ENCODE data around the gene RPS6KA5. TPM values are rescaled to one million over a fixed set of nuclear protein-coding genes. Genes with fewer than 3 reads are reported as not detected.

The RPS6KA5 gene
- total RNA-seq, 1 experiment from 2014 or later = 3.8 TPM

DNA sequence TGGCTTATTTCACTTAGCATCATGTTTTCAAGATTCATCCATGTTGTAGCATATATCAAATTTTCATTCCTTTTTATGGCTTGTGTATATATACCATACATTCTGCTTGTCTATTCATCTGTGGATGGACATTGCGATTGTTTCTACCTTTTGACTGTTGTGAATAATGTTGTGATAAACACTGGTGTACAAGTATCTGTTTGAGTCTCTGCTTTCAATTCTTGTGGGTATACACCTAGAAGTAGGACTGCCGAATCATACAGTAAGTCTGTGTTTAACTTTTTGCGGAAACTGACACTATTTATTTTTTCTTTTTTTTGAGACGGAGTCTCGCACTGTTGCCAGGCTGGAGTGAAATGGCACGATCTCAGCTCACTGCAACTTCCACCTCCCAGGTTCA, 19.6 kb upstream of the RPS6KA5 start:
- Histone ChIP-seq H4K5ac (ENCODE audit: insufficient read length, low read depth, low read length) (no peak overlapping the region), H3K4me2 (ENCODE audit: insufficient read depth, insufficient read length, low read length) (no peak overlapping the region), H3T11ph (ENCODE audit: low read length) (no peak overlapping the region), H3K79me2 (ENCODE audit: insufficient read depth, low read length) (no peaks in the 10 kb centered on the region), H4K91ac (ENCODE audit: insufficient read length, low read depth, low read length) (no peak overlapping the region), H2BK20ac (ENCODE audit: low read depth, low read length, poor library complexity, severe bottlenecking) (no peak overlapping the region), H3K27ac (ENCODE audit: insufficient read length, low read depth, low read length) (no peak overlapping the region), H3K9ac (ENCODE audit: extremely low read depth, insufficient read length, low read length) (no peak overlapping the region), H4K8ac (replicated peaks; ENCODE audit: insufficient read length, low read depth, low read length) (no peak overlapping the region), H3K18ac (ENCODE audit: insufficient read length, low read depth, low read length) (no peak overlapping the region), H3K23me2 (ENCODE audit: insufficient read length, low read depth, low read length, poor library complexity, severe bottlenecking) (no peaks in the 10 kb centered on the region), H4K20me1 (ENCODE audit: control insufficient read depth, insufficient read depth, insufficient read length) (no peaks in the 10 kb centered on the region), H3K56ac (ENCODE audit: insufficient read length, low read depth, low read length) (no peak overlapping the region), H3K27me3 (ENCODE audit: insufficient read depth, low read length) (no peaks in the 10 kb centered on the region), H2AFZ (ENCODE audit: low read length) (no peak overlapping the region), H2BK5ac (ENCODE audit: insufficient read length, low read length) (no peak overlapping the region), H3K4ac (ENCODE audit: low read depth, low read length) (no peak overlapping the region), H3K14ac (ENCODE audit: insufficient read depth, low read length) (no peak overlapping the region), H3K79me1 (ENCODE audit: insufficient read depth, low read depth, low read length, poor library complexity, severe bottlenecking) (no peaks in the 10 kb centered on the region), H2BK12ac (ENCODE audit: insufficient read length, low read depth, low read length) (no peak overlapping the region), H3K23ac (ENCODE audit: insufficient read length, low read depth, low read length) (no peak overlapping the region), H2AK5ac (ENCODE audit: insufficient read length, low read length) (no peak overlapping the region), H3K9me3 (ENCODE audit: control insufficient read depth, low read depth, low read length) (no peaks in the 10 kb centered on the region), H2BK120ac (ENCODE audit: low read depth, low read length, poor library complexity, severe bottlenecking) (no peak overlapping the region), H2BK15ac (ENCODE audit: low read depth, low read length) (no peak overlapping the region), H3K4me1 (ENCODE audit: insufficient read depth, low read length) (no peaks in the 10 kb centered on the region)
- Mint-ChIP-seq H3K27me3 (ENCODE audit: low read depth) (no peaks in the 10 kb centered on the region), H3K4me1 (peaks cover 4 to 5% of the 10 kb centered on the region in 2 experiments), H3K4me3 (no peak overlapping the region), H3K36me3 (ENCODE audit: insufficient read depth in 1 of 3, low read depth in 3 of 3) (no peaks in the 10 kb centered on the region; a peak in 1 of 7 replicates), H3K9me3 (no peaks in the 10 kb centered on the region), H3K27ac (no peak overlapping the region)
- WGBS (ENCODE audit: extremely low coverage, insufficient read length, low lambda C conversion rate) = no CpG with 5 or more reads among the region's 6 CpGs
- TF ChIP-seq, protein P1, sequence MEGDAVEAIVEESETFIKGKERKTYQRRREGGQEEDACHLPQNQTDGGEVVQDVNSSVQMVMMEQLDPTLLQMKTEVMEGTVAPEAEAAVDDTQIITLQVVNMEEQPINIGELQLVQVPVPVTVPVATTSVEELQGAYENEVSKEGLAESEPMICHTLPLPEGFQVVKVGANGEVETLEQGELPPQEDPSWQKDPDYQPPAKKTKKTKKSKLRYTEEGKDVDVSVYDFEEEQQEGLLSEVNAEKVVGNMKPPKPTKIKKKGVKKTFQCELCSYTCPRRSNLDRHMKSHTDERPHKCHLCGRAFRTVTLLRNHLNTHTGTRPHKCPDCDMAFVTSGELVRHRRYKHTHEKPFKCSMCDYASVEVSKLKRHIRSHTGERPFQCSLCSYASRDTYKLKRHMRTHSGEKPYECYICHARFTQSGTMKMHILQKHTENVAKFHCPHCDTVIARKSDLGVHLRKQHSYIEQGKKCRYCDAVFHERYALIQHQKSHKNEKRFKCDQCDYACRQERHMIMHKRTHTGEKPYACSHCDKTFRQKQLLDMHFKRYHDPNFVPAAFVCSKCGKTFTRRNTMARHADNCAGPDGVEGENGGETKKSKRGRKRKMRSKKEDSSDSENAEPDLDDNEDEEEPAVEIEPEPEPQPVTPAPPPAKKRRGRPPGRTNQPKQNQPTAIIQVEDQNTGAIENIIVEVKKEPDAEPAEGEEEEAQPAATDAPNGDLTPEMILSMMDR (conservative IDR thresholded peaks at IDR 0.05) = no peak
- DNase-seq = no peak
